K562 (cell line): ENCODE results near the gene GALNT7. TPM values are rescaled to one million over a fixed set of nuclear protein-coding genes. Genes with fewer than 3 reads are reported as not detected.

Source experiments
- ARID1B ChIP-seq: fragments of 450-650 bp; IDR thresholded peaks from 2 replicates; pipeline ENCODE4 v1.6.1; 2016; ENCODE audit warnings: antibody characterized with exemption, mild to moderate bottlenecking, inconsistent platforms
- ATF1 ChIP-seq, 2 experiments: fragments of 450-650 bp in 1 of 2; IDR thresholded peaks; 2 replicates each; pipeline ENCODE4 v1.6.1; 2016; ENCODE audit warnings: missing compliant biosample characterization in 1 of 2, missing genetic modification characterization in 1 of 2
- COPS2 ChIP-seq: fragments of 450-650 bp; conservative IDR thresholded peaks from 2 replicates; pipeline ENCODE4 v1.6.1; 2016; ENCODE audit warnings: mild to moderate bottlenecking, moderate library complexity
- ETV6 ChIP-seq, 3 experiments: fragments of 150-350 bp in 1 of 3; sonication (generic) in 1 of 3; formaldehyde crosslinking in 1 of 3; IDR thresholded peaks; 2 replicates each; pipeline versions ENCODE4 v1.6.1 to v1.8.0; 2014 to 2022; ENCODE audit warnings: borderline replicate concordance in 2 of 3, low read depth in 2 of 3, antibody characterized with exemption in 1 of 3, low read length in 1 of 3, mild to moderate bottlenecking in 1 of 3, missing genetic modification reagents in 1 of 3
- FOXM1 ChIP-seq, 2 experiments: fragments of 450-650 bp in 1 of 2; sonication (generic) in 1 of 2; formaldehyde crosslinking in 1 of 2; IDR thresholded peaks; 2 replicates each; pipeline versions ENCODE4 v1.6.1 to v1.9.0; 2017 to 2022; ENCODE audit warnings: low read depth in 2 of 2, mild to moderate bottlenecking in 2 of 2, missing genetic modification reagents in 1 of 2, moderate library complexity in 1 of 2
- GTF2A2 ChIP-seq: IDR thresholded peaks from 2 replicates; pipeline ENCODE4 v1.6.1; 2016; ENCODE audit warnings: mild to moderate bottlenecking, missing genetic modification characterization, missing compliant biosample characterization
- ILK ChIP-seq: fragments of 450-650 bp; IDR thresholded peaks from 2 replicates; pipeline ENCODE4 v1.6.1; 2016; ENCODE audit warnings: missing genetic modification characterization, low read depth, mild to moderate bottlenecking, missing compliant biosample characterization, moderate library complexity, borderline replicate concordance
- KDM1A ChIP-seq, 2 experiments: fragments of 450-650 bp; IDR thresholded peaks; 2 replicates each; pipeline ENCODE4 v1.6.1; 2016; ENCODE audit warnings: mild to moderate bottlenecking in 2 of 2
- KDM2B ChIP-seq: fragments of 250-450 bp; sonication (Bioruptor Pico); IDR thresholded peaks from 2 replicates; pipeline ENCODE4 v1.8.0; 2021; ENCODE audit warnings: mild to moderate bottlenecking, moderate library complexity
- MTA1 ChIP-seq: fragments of 450-650 bp; IDR thresholded peaks from 2 replicates; pipeline ENCODE4 v1.6.1; 2017; ENCODE audit warnings: borderline replicate concordance
- NFE2 ChIP-seq: IDR thresholded peaks from 2 replicates; pipeline ENCODE4 v1.6.1; 2014; ENCODE audit warnings: antibody characterized with exemption, low read depth
- PHF21A ChIP-seq: fragments of 450-650 bp; IDR thresholded peaks from 2 replicates; pipeline ENCODE4 v1.6.1; 2017; ENCODE audit warnings: low read depth, borderline replicate concordance
- POLR2A ChIP-seq: fragments of 450-650 bp; conservative IDR thresholded peaks from 2 replicates; pipeline ENCODE4 v1.6.1; 2016
- POU5F1 ChIP-seq: fragments of 150-350 bp; IDR thresholded peaks from 2 replicates; pipeline ENCODE4 v1.6.1; 2014; ENCODE audit warnings: borderline replicate concordance, low read length, low read depth, mild to moderate bottlenecking; ENCODE audit not compliant: partially characterized antibody
- PREB ChIP-seq: sonication (generic); formaldehyde crosslinking; IDR thresholded peaks from 2 replicates; pipeline ENCODE4 v1.8.1; 2023; ENCODE audit warnings: mild to moderate bottlenecking, missing genetic modification reagents
- SFPQ ChIP-seq: fragments of 200-400 bp; formaldehyde crosslinking; IDR thresholded peaks from 2 replicates; pipeline ENCODE4 v1.6.1; 2017; ENCODE audit warnings: mild to moderate bottlenecking, low read depth, low read length, moderate library complexity
- SP1 ChIP-seq: sonication (generic); formaldehyde crosslinking; IDR thresholded peaks from 2 replicates; pipeline ENCODE4 v1.8.1; 2022; ENCODE audit warnings: mild to moderate bottlenecking, missing genetic modification reagents
- SRSF3 ChIP-seq: fragments of 200-400 bp; formaldehyde crosslinking; IDR thresholded peaks from 2 replicates; pipeline ENCODE4 v1.6.1; 2016; ENCODE audit warnings: mild to moderate bottlenecking, low read length, moderate library complexity; ENCODE audit not compliant: insufficient read depth
- SRSF9 ChIP-seq: fragments of 200-400 bp; formaldehyde crosslinking; IDR thresholded peaks from 2 replicates; pipeline ENCODE4 v1.6.1; 2017; ENCODE audit warnings: low read depth, low read length, borderline replicate concordance
- YBX1 ChIP-seq: fragments of 450-650 bp; IDR thresholded peaks from 2 replicates; pipeline ENCODE4 v1.7.1; 2016; ENCODE audit warnings: mild to moderate bottlenecking
- ZC3H8 ChIP-seq: fragments of 450-650 bp; IDR thresholded peaks from 2 replicates; pipeline ENCODE4 v1.6.1; 2017
- ZFP30 ChIP-seq: fragments of 250-450 bp; sonication (Bioruptor Pico); IDR thresholded peaks from 2 replicates; pipeline ENCODE4 v1.8.0; 2022; ENCODE audit warnings: moderate library complexity, mild to moderate bottlenecking, inconsistent platforms, borderline replicate concordance
- ZNF444 ChIP-seq: fragments of 250-450 bp; sonication (Bioruptor Pico); IDR thresholded peaks from 2 replicates; pipeline ENCODE4 v1.4.0; 2020; ENCODE audit warnings: mild to moderate bottlenecking, moderate library complexity
- ZNF668 ChIP-seq: fragments of 250-450 bp; sonication (Bioruptor Pico); IDR thresholded peaks from 2 replicates; pipeline ENCODE4 v1.8.0; 2022; ENCODE audit warnings: mild to moderate bottlenecking, inconsistent platforms
- polyA plus RNA-seq, 8 experiments: library from polyadenylated mRNA; depleted of rRNA in 4 of 8; stranded (reverse) in 5 of 8; unstranded in 3 of 8; fragments of >200 nt; fragmentation: Nextera tagmentation in 2 of 8; fragmentation: Illumina TruSeq in 1 of 8; extraction: Ambion mirVana in 2 of 8; extraction: Trizol in 1 of 8; gene quantifications; 2 replicates each; pipeline versions ENCODE4 v1.2.1 to v1.2.3, GENCODE V29; 2011 to 2014; ENCODE audit warnings: inconsistent platforms in 1 of 8, missing spikeins in 1 of 8
- total RNA-seq, 7 experiments: library from RNA; depleted of rRNA in 6 of 7; stranded (reverse); fragments of >200 nt in 6 of 7; fragmentation: Illumina TruSeq in 2 of 7; extraction: Trizol in 2 of 7; gene quantifications; 2 replicates each; pipeline versions ENCODE4 v1.2.1 to v1.2.3, GENCODE V29; 2011 to 2021; ENCODE audit warnings: low replicate concordance in 1 of 7
- TF ChIP-seq, protein P1 (sequence below): fragments of 250-450 bp; sonication (Bioruptor Pico); IDR thresholded peaks from 2 replicates; pipeline ENCODE4 v1.6.1; 2021; ENCODE audit warnings: mild to moderate bottlenecking
- TF ChIP-seq, protein P2 (sequence below): fragments of 250-450 bp; sonication (Bioruptor Pico); IDR thresholded peaks from 2 replicates; pipeline ENCODE4 v1.8.0; 2021; ENCODE audit warnings: moderate library complexity, mild to moderate bottlenecking, inconsistent platforms

The GALNT7 gene
- total and polyA plus RNA-seq, 9 of the 15 experiments (the other 6 are each of a cell fraction or from before 2014, with no cell fraction given) = 16.7 to 38.7 (median 31.1) TPM

DNA sequence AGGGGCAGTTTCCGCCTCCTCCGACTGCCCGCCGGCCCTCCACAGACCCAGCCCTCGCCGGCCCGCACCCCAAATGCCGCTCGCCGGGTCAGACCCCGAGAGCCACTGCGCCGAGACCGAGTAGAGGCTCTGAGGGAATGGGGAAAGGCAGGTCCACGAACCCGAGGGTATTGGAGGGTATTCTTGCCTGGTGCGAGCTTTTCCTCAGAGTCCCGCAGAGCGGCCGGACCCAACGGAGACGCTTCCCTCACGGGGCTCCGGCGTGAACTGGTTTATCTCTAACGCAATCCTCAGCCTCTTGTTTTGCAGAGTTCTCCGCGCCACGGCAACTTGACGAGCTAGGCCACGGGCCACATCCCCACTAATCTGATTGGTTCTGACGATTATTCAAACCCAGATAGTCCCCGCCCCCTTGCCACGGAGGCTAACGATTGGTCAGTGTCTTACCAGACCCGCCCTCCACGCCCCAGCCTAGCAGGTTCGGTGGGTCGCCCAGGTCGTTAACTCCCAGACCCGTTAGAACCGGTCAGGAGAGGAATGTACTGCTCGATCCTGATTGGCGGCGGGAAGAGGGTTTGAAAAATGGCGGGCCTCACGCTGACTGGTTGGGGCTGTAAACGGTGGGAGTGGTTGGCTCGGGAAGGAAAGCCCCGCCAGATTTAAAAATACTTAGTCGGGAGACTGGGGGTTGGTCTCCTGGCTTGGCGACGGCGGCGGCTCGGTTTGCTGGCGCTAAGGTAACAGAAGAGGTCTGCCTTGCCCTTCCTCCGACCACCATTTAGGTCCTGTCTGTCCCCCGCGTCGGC, 165.7 kb downstream of the GALNT7 start, which contains the start of gene HMGB2 (continued):
- TF ChIP-seq, protein P1, sequence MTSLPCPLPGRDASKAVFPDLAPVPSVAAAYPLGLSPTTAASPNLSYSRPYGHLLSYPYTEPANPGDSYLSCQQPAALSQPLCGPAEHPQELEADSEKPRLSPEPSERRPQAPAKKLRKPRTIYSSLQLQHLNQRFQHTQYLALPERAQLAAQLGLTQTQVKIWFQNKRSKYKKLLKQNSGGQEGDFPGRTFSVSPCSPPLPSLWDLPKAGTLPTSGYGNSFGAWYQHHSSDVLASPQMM (CRISPR knock-in tag) = no peak
- TF ChIP-seq KDM2B (CRISPR knock-in tag) (0 out of 2 replicates have a peak, but pooled peaks have one; percentile 18), ARID1B (no peak; the same call in none of the 2 replicates), SRSF3 (peak; percentile 99), FOXM1 (IDR thresholded peaks at IDR 0.05; ENCODE audit: low read depth) (peak; percentile 100), FOXM1 (CRISPR knock-in tag; IDR thresholded peaks at IDR 0.05; ENCODE audit: low read depth) (peak; percentile 99), NFE2 (no peak), MTA1 (no peak), SFPQ (no peak), ZFP30 (no peak), ZC3H8 (no peak), ETV6 (IDR thresholded peaks at IDR 0.05; ENCODE audit: borderline replicate concordance in 1 of 2, low read depth in 2 of 2, low read length in 1 of 2) (no peak), ETV6 (CRISPR knock-in tag; IDR thresholded peaks at IDR 0.05; ENCODE audit: borderline replicate concordance) (no peak), ATF1 (CRISPR knock-in tag; IDR thresholded peaks at IDR 0.05) (no peak; the same call in 1 of the 2 replicates), ATF1 (tag; IDR thresholded peaks at IDR 0.05) (peak; percentile 94), ZNF444 (CRISPR knock-in tag) (no peak), GTF2A2 (tag) (no peak), PREB (CRISPR knock-in tag) (no peak), ZNF668 (CRISPR knock-in tag) (no peak), PHF21A (no peak), POLR2A (peak; percentile 99), YBX1 (no peak), ILK (tag) (no peak), POU5F1 (no peak), SP1 (CRISPR knock-in tag) (peak; percentile 98), COPS2 (no peak), KDM1A (IDR thresholded peaks at IDR 0.05) (no peak; a peak in 1 of 4 replicates), SRSF9 (no peak)
- TF ChIP-seq, protein P2, sequence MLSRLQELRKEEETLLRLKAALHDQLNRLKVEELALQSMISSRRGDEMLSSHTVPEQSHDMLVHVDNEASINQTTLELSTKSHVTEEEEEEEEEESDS (CRISPR knock-in tag) = no peak
